HepG2 (cell line): ENCODE data around the gene RDH8. TPM values are rescaled to one million over a fixed set of nuclear protein-coding genes. Genes with fewer than 3 reads are reported as not detected.

Experiments
- ATAC-seq: fragments of 200-7000 bp; cut with Tn5 transposase; 3 replicates; pipeline ENCODE4 v1.9.1; 2020; ENCODE audit warnings: mild to moderate bottlenecking, moderate library complexity
- BruUV-seq: library from RNA; stranded (reverse); fragments of 400-500 nt; replicated peaks from 2 replicates; lab custom pipeline; 2021; lab: Mats Ljungman, UMichigan
- CTCF ChIA-PET: fragments of 300-600 bp; formaldehyde crosslinking; extraction: SDS; loops from one replicate; lab custom pipeline; 2021; ENCODE audit warnings: low total read pairs, inconsistent platforms, low intra/inter-chr PET ratio; lab: Yijun Ruan, JAX
- POLR2A ChIA-PET: fragments of 350-600 bp; sonication (Branson Sonifier 250); formaldehyde crosslinking; loops from one replicate; lab custom pipeline; 2020; ENCODE audit warnings: antibody characterized with exemption, inconsistent platforms; lab: Yijun Ruan, JAX
- DNase-seq: peaks from one replicate; pipeline ENCODE4 v3.0.0-alpha.2; 2015; ENCODE audit warnings: low spot score
- FAIRE-seq: peaks from 3 replicates; lab custom pipeline; 2011; peaks lifted over from hg19 to GRCh38; lab: Jason Lieb, UNC
- H2AFZ ChIP-seq: one replicate; pipeline ENCODE4 v1.6.1; 2011; ENCODE audit warnings: low read length, inconsistent platforms
- H3K27ac ChIP-seq: fragments of 300-600 bp; 3 replicates; pipeline ENCODE4 v1.8.0; 2011; ENCODE audit warnings: mixed run types, mild to moderate bottlenecking, mixed read lengths, low read length, inconsistent platforms; ENCODE audit not compliant: insufficient read depth; ENCODE audit errors: extremely low read length
- H3K27me3 ChIP-seq, 2 experiments: fragments of 200-600 bp in 1 of 2; 2 replicates in 1 of 2; 3 replicates in 1 of 2; pipeline versions ENCODE4 v1.6.0 to v1.8.0; 2011; ENCODE audit warnings: low read length in 2 of 2, mild to moderate bottlenecking in 2 of 2, moderate library complexity in 2 of 2, inconsistent platforms in 1 of 2; ENCODE audit not compliant: insufficient read depth in 2 of 2, control insufficient read depth in 1 of 2
- H3K36me3 ChIP-seq, 2 experiments: fragments of 200-600 bp in 1 of 2; replicated peaks in 1 of 2; 2 replicates in 1 of 2; 3 replicates in 1 of 2; pipeline versions ENCODE4 v1.5.1 to v1.8.0; 2011; ENCODE audit warnings: low read length in 2 of 2, inconsistent platforms in 1 of 2; ENCODE audit not compliant: insufficient read depth in 2 of 2, control insufficient read depth in 1 of 2
- H3K4me1 ChIP-seq: 2 replicates; pipeline ENCODE4 v1.5.1; 2012; ENCODE audit warnings: low read length, inconsistent platforms; ENCODE audit not compliant: insufficient read depth
- H3K4me2 ChIP-seq: 2 replicates; pipeline ENCODE4 v1.6.0; 2011; ENCODE audit warnings: low read depth, low read length, inconsistent platforms
- H3K4me3 ChIP-seq, 3 experiments: fragments of 200-600 bp in 1 of 3; sonication (generic), shearing (Covaris generic) in 1 of 3; replicated peaks in 1 of 3; 2 replicates each; pipeline ENCODE4 v1.5.1; 2011 to 2016; ENCODE audit warnings: low read length in 3 of 3, inconsistent platforms in 2 of 3, low read depth in 2 of 3, mild to moderate bottlenecking in 2 of 3, control low read depth in 1 of 3, mixed read lengths in 1 of 3; ENCODE audit not compliant: insufficient read depth in 1 of 3
- H3K79me2 ChIP-seq: one replicate; pipeline ENCODE4 v1.6.1; 2011; ENCODE audit warnings: low read length, inconsistent platforms; ENCODE audit not compliant: insufficient read depth
- H3K9ac ChIP-seq: 2 replicates; pipeline ENCODE4 v1.6.0; 2011; ENCODE audit warnings: mild to moderate bottlenecking, low read depth, low read length, inconsistent platforms; ENCODE audit not compliant: insufficient read depth
- H3K9me3 ChIP-seq: 2 replicates; pipeline ENCODE4 v1.5.1; 2012; ENCODE audit warnings: mild to moderate bottlenecking, low read length
- H4K20me1 ChIP-seq: 2 replicates; pipeline ENCODE4 v1.6.0; 2011; ENCODE audit warnings: inconsistent platforms, mild to moderate bottlenecking, low read length, moderate library complexity; ENCODE audit not compliant: insufficient read depth
- MBD4 ChIP-seq: IDR thresholded peaks from 2 replicates; pipeline ENCODE4 v1.6.1; 2012; ENCODE audit warnings: low read length, inconsistent platforms, borderline replicate concordance
- ZNF317 ChIP-seq: sonication (generic); formaldehyde crosslinking; IDR thresholded peaks from 2 replicates; pipeline ENCODE4 v1.5.0; 2020; ENCODE audit warnings: mild to moderate bottlenecking, missing genetic modification reagents
- ZNF326 ChIP-seq: sonication (generic); formaldehyde crosslinking; IDR thresholded peaks from 2 replicates; pipeline ENCODE4 v1.4.0; 2020; ENCODE audit warnings: missing genetic modification reagents, borderline replicate concordance
- ZNF615 ChIP-seq: sonication (generic); formaldehyde crosslinking; IDR thresholded peaks from 2 replicates; pipeline ENCODE4 v1.5.0; 2020; ENCODE audit warnings: mild to moderate bottlenecking, missing genetic modification reagents, borderline replicate concordance
- WGBS: methylation state at CpG from one replicate; pipeline ENCODE4 v1.1.6; 2017; ENCODE audit warnings: low lambda C conversion rate; 5-methylcytosine and 5-hydroxymethylcytosine counted together
- in situ Hi-C: cut with HindIII; loops from 2 replicates; pipeline ENCODE4 v1.10.0; 2017; ENCODE audit warnings: low pct_unique_long_range_greater_than_20kb; ENCODE audit not compliant: extremely low pct_ligation_motif_present
- intact Hi-C: fragments of 100-400 bp; cut with micrococcal nuclease; formaldehyde crosslinking; loops from one replicate; pipeline ENCODE4 v1.10.0; 2022; ENCODE audit not compliant: unreplicated experiment
- polyA plus RNA-seq, 8 experiments: library from polyadenylated mRNA; depleted of rRNA in 3 of 8; stranded (reverse) in 7 of 8; unstranded in 1 of 8; fragments of >200 nt; fragmentation: Illumina TruSeq in 4 of 8; extraction: Trizol in 4 of 8; gene quantifications; 2 replicates each; pipeline versions ENCODE4 v1.2.1 to v1.2.3, GENCODE V29; 2011 to 2016; ENCODE audit warnings: low read depth in 4 of 8, missing spikeins in 1 of 8, mixed read lengths in 1 of 8; ENCODE audit not compliant: insufficient read depth in 1 of 8
- total RNA-seq, 5 experiments: library from RNA; depleted of rRNA; stranded (reverse); fragments of >200 nt; fragmentation: Illumina TruSeq; extraction: Trizol; gene quantifications; 2 replicates each; pipeline ENCODE4 v1.2.3, GENCODE V29; 2016; ENCODE audit warnings: low read depth in 1 of 5
- TF ChIP-seq, protein P1 (sequence below), 2 experiments: fragments of 450-650 bp in 1 of 2; sonication (generic) in 1 of 2; formaldehyde crosslinking in 1 of 2; IDR thresholded peaks; 2 replicates each; pipeline versions ENCODE4 v1.6.1 to v1.8.0; 2016 to 2022; ENCODE audit warnings: antibody characterized with exemption in 1 of 2, mild to moderate bottlenecking in 1 of 2, missing genetic modification reagents in 1 of 2

The RDH8 gene
- total and polyA plus RNA-seq, 2 of the 13 experiments (the other 11 are each of a cell fraction or from before 2014, with no cell fraction given), result not detected

DNA sequence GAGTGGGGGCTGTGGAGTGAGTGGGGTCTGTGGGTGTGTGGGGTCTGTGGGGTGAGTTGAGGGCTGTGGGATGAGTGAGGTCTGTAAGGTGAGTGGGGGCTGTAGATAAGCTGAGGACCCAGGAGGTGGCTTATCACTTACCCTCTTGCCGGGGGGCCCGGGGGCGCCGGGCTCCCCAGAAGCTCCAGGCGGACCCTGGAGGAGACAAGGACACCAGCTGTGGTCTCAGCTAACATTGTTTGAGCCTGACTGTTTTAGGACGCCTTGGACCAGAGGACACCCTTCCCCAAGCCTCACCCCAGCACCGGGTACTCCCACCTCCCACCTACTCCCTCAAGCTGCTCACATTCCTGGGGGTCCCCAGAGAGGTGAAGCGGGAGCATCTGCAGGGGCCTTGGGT, 42.8 kb upstream of the RDH8 start:
- DNase-seq (no peak), ATAC-seq (no peak), FAIRE-seq (no peak)
- Histone ChIP-seq H3K9me3 (no peaks in the 10 kb centered on the region), H3K4me2 (no peak overlapping the region), H3K4me1 (no peaks in the 10 kb centered on the region), H2AFZ (no peak overlapping the region), H4K20me1 (peaks cover 3% of the 10 kb centered on the region; the same call in 1 of the 2 replicates), H3K9ac (no peak overlapping the region), H3K36me3 (no peaks in the 10 kb centered on the region), H3K79me2 (no peaks in the 10 kb centered on the region), H3K4me3 (no peak overlapping the region), H3K27ac (no peak overlapping the region), H3K27me3 (peaks cover 2 to 19% of the 10 kb centered on the region in 2 experiments; a peak in 3 of 5 replicates)
- intact Hi-C loops, result no loop called here
- no peak for TF ChIP-seq ZNF615 (CRISPR knock-in tag)
- TF ChIP-seq ZNF317, result no peak
- 51% methylated on average over 7 of the region's 8 CpGs for WGBS
- BruUV-seq, result no TSS peak
- ChIA-PET POLR2A (no interaction called here), CTCF (no interaction called here)
- in situ Hi-C loops, result no loop called here

DNA sequence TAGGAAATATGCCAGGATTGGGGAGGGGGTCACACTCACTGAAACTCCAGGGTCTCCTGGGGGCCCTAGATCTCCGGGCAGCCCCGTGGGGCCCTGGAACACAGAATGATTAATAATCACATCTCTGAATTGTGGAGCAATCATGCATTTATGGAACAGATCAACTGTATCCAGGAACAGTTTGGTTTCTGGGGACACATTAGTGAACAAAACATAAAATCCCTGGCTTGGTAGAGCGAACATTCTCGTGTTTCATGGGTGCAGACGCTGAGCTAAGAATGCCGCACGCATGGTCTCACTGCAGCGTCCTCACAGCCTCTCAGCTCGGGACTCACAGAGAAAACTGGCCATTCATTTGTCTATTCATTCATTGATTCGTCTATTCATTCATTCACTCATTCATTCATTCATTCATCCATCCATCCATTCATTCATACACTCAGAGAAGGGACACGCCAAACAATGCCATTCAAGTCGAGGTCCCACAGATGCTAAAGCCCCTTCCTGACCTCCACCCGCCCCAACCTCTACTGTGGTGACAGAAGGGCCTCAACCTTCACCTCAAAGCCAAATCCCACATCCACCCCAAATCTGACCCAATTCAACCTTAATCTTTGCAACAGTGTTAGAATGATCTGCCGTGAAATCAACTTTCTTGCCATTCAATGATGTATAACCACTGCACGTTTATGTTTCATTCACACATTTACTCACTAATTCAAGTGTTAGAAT, 42.0 kb upstream of the RDH8 start:
- Histone ChIP-seq H2AFZ (no peak overlapping the region), H3K27me3 (peaks cover 2 to 12% of the 10 kb centered on the region in 2 experiments; a peak in 3 of 5 replicates), H3K4me3 (no peak overlapping the region), H3K9me3 (no peaks in the 10 kb centered on the region), H3K27ac (no peak overlapping the region), H4K20me1 (peaks cover 3% of the 10 kb centered on the region; the same call in 1 of the 2 replicates), H3K36me3 (no peaks in the 10 kb centered on the region), H3K4me1 (no peaks in the 10 kb centered on the region), H3K4me2 (no peak overlapping the region), H3K9ac (no peak overlapping the region), H3K79me2 (no peaks in the 10 kb centered on the region)
- no peak for FAIRE-seq
- ChIA-PET POLR2A (no interaction called here), CTCF (no interaction called here)
- WGBS, result 29% methylated on average over 15 of the region's 15 CpGs
- no peak for ATAC-seq
- intact Hi-C loops (no loop called here), in situ Hi-C loops (no loop called here)
- BruUV-seq, result no TSS peak
- no peak for DNase-seq
- no peak for TF ChIP-seq MBD4
- TF ChIP-seq ZNF326, result no peak
- TF ChIP-seq, protein P1, sequence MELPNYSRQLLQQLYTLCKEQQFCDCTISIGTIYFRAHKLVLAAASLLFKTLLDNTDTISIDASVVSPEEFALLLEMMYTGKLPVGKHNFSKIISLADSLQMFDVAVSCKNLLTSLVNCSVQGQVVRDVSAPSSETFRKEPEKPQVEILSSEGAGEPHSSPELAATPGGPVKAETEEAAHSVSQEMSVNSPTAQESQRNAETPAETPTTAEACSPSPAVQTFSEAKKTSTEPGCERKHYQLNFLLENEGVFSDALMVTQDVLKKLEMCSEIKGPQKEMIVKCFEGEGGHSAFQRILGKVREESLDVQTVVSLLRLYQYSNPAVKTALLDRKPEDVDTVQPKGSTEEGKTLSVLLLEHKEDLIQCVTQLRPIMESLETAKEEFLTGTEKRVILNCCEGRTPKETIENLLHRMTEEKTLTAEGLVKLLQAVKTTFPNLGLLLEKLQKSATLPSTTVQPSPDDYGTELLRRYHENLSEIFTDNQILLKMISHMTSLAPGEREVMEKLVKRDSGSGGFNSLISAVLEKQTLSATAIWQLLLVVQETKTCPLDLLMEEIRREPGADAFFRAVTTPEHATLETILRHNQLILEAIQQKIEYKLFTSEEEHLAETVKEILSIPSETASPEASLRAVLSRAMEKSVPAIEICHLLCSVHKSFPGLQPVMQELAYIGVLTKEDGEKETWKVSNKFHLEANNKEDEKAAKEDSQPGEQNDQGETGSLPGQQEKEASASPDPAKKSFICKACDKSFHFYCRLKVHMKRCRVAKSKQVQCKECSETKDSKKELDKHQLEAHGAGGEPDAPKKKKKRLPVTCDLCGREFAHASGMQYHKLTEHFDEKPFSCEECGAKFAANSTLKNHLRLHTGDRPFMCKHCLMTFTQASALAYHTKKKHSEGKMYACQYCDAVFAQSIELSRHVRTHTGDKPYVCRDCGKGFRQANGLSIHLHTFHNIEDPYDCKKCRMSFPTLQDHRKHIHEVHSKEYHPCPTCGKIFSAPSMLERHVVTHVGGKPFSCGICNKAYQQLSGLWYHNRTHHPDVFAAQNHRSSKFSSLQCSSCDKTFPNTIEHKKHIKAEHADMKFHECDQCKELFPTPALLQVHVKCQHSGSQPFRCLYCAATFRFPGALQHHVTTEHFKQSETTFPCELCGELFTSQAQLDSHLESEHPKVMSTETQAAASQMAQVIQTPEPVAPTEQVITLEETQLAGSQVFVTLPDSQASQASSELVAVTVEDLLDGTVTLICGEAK (IDR thresholded peaks at IDR 0.05), result no peak
- TF ChIP-seq, protein P1 (CRISPR knock-in tag; IDR thresholded peaks at IDR 0.05), result no peak
